GM12878 (cell line): ENCODE measurements around the gene CLCN7. TPM values are rescaled to one million over a fixed set of nuclear protein-coding genes. Genes with fewer than 3 reads are reported as not detected.

Experiments
- ATAC-seq: fragments of 200-7000 bp; cut with Tn5 transposase; 3 replicates; pipeline ENCODE4 v1.9.1; 2020; ENCODE audit warnings: mild to moderate bottlenecking, moderate library complexity
- BruUV-seq: library from RNA; stranded (reverse); fragments of 400-500 nt; replicated peaks from 2 replicates; lab custom pipeline; 2021; lab: Mats Ljungman, UMichigan
- CTCF ChIA-PET: fragments of 300-600 bp; sonication (Branson Sonifier 250); formaldehyde crosslinking; extraction: SDS; loops from one replicate; lab custom pipeline; 2021; ENCODE audit warnings: inconsistent platforms; lab: Yijun Ruan, JAX
- POLR2A ChIA-PET: fragments of 350-600 bp; formaldehyde crosslinking; extraction: SDS; loops from one replicate; lab custom pipeline; 2021; ENCODE audit warnings: inconsistent platforms; lab: Charles Lee
- RAD21 ChIA-PET: fragments of 300-600 bp; sonication (Branson Sonifier 250); formaldehyde crosslinking; loops from one replicate; lab custom pipeline; 2023; ENCODE audit warnings: antibody characterized with exemption; ENCODE audit not compliant: unreplicated experiment; lab: Charles Lee
- SMC1A ChIA-PET: fragments of 300-600 bp; sonication (Branson Sonifier 250); formaldehyde crosslinking; loops from one replicate; lab custom pipeline; 2023; ENCODE audit not compliant: unreplicated experiment, uncharacterized antibody; lab: Charles Lee
- DNase-seq: peaks from one replicate; pipeline ENCODE4 v3.0.0-alpha.2; 2011; ENCODE audit warnings: low read depth, low spot score
- FAIRE-seq: peaks from 3 replicates; lab custom pipeline; 2011; peaks lifted over from hg19 to GRCh38; lab: Jason Lieb, UNC
- H2AFZ ChIP-seq: 2 replicates; pipeline ENCODE4 v1.6.0; 2011; ENCODE audit warnings: low read depth, low read length, control low read depth; ENCODE audit not compliant: control insufficient read depth
- H3K27ac ChIP-seq: 2 replicates; pipeline ENCODE4 v1.5.1; 2011; ENCODE audit warnings: control low read depth; ENCODE audit not compliant: control insufficient read depth, insufficient read depth
- H3K27me3 ChIP-seq, 2 experiments: replicated peaks in 1 of 2; 2 replicates each; pipeline versions ENCODE4 v1.6.0 to v1.6.1; 2011; ENCODE audit warnings: low read length in 1 of 2; ENCODE audit not compliant: control insufficient read depth in 2 of 2, insufficient read depth in 2 of 2
- H3K36me3 ChIP-seq, 2 experiments: 2 replicates each; pipeline ENCODE4 v1.5.1; 2011; ENCODE audit warnings: low read length in 1 of 2; ENCODE audit not compliant: control insufficient read depth in 2 of 2, insufficient read depth in 2 of 2
- H3K4me1 ChIP-seq: 2 replicates; pipeline ENCODE4 v1.6.1; 2011; ENCODE audit warnings: mild to moderate bottlenecking, low read length, moderate library complexity, mixed read lengths; ENCODE audit not compliant: control insufficient read depth, insufficient read depth
- H3K4me2 ChIP-seq: 2 replicates; pipeline ENCODE4 v1.6.0; 2011; ENCODE audit warnings: control low read depth; ENCODE audit not compliant: control insufficient read depth, insufficient read depth
- H3K4me3 ChIP-seq: fragments of 200-600 bp; sonication (generic); 2 replicates; pipeline ENCODE4 v1.5.1; 2016
- H3K79me2 ChIP-seq: 2 replicates; pipeline ENCODE4 v1.6.0; 2011; ENCODE audit warnings: low read length; ENCODE audit not compliant: control insufficient read depth, insufficient read depth
- H3K9ac ChIP-seq: 2 replicates; pipeline ENCODE4 v1.8.0; 2011; ENCODE audit warnings: low read length, control low read depth, mixed read lengths; ENCODE audit not compliant: control insufficient read depth, insufficient read depth
- H3K9me3 ChIP-seq: replicated peaks from 3 replicates; pipeline ENCODE4 v1.5.1; 2011; ENCODE audit warnings: mild to moderate bottlenecking, low read length; ENCODE audit not compliant: control insufficient read depth, insufficient read depth
- H4K20me1 ChIP-seq: 2 replicates; pipeline ENCODE4 v1.6.0; 2011; ENCODE audit not compliant: control insufficient read depth, insufficient read depth
- BHLHE40 ChIP-seq, 2 experiments: fragments of 450-650 bp in 1 of 2; IDR thresholded peaks; 2 replicates each; pipeline ENCODE4 v1.6.1; 2011 to 2017; ENCODE audit warnings: low read depth in 2 of 2, borderline replicate concordance in 1 of 2, improper control_type of control experiment in 1 of 2, low read length in 1 of 2, mild to moderate bottlenecking in 1 of 2
- EZH2 ChIP-seq: IDR thresholded peaks from 2 replicates; pipeline ENCODE4 v1.6.1; 2012; ENCODE audit warnings: low read depth, mild to moderate bottlenecking, control low read depth, inconsistent platforms, low read length, borderline replicate concordance; ENCODE audit not compliant: control insufficient read depth
- FOS ChIP-seq: IDR thresholded peaks from 3 replicates; pipeline ENCODE4 v1.6.1; 2011; ENCODE audit warnings: borderline replicate concordance; ENCODE audit not compliant: insufficient read length; ENCODE audit errors: extremely low read depth
- MAX ChIP-seq: IDR thresholded peaks from 2 replicates; pipeline ENCODE4 v1.6.1; 2012; ENCODE audit warnings: low read depth, low read length, improper control_type of control experiment
- RAD21 ChIP-seq: IDR thresholded peaks from 2 replicates; pipeline ENCODE4 v1.6.1; 2011; ENCODE audit warnings: mild to moderate bottlenecking, low read depth, low read length, moderate library complexity; ENCODE audit not compliant: insufficient read depth
- SMARCA5 ChIP-seq: fragments of 450-650 bp; IDR thresholded peaks from 2 replicates; pipeline ENCODE4 v1.6.1; 2017; ENCODE audit warnings: mild to moderate bottlenecking
- SMC3 ChIP-seq: IDR thresholded peaks from 2 replicates; pipeline ENCODE4 v1.6.1; 2011; ENCODE audit warnings: low read length, improper control_type of control experiment, borderline replicate concordance
- SUPT20H ChIP-seq: IDR thresholded peaks from 2 replicates; pipeline ENCODE4 v1.6.1; 2011; ENCODE audit warnings: low read depth, mild to moderate bottlenecking, low read length, moderate library complexity, borderline replicate concordance; ENCODE audit not compliant: control insufficient read depth
- TCF7 ChIP-seq: IDR thresholded peaks from 2 replicates; pipeline ENCODE4 v1.6.1; 2014; ENCODE audit warnings: antibody characterized with exemption, borderline replicate concordance
- YY1 ChIP-seq: IDR thresholded peaks from 2 replicates; pipeline ENCODE4 v1.6.1; 2011; ENCODE audit warnings: low read depth, mild to moderate bottlenecking, low read length
- WGBS: methylation state at CpG from one replicate; pipeline ENCODE4 v1.1.6; 2016; ENCODE audit warnings: low lambda C conversion rate; ENCODE audit not compliant: insufficient replicate concordance, insufficient coverage; ENCODE audit errors: missing lambda C conversion rate; 5-methylcytosine and 5-hydroxymethylcytosine counted together
- in situ Hi-C: fragments of 300-500 bp; cut with MboI; formaldehyde crosslinking; loops from 9 replicates; pipeline ENCODE4 v1.14.3; 2018; ENCODE audit warnings: mixed read lengths
- intact Hi-C: fragments of 100-400 bp; cut with micrococcal nuclease; formaldehyde crosslinking; loops from one replicate; pipeline ENCODE4 v1.14.2; 2022; ENCODE audit not compliant: unreplicated experiment
- polyA plus RNA-seq, 11 experiments: library from polyadenylated mRNA; depleted of rRNA in 4 of 11; unstranded in 6 of 11; stranded (reverse) in 5 of 11; fragments of >200 nt; fragmentation: Nextera tagmentation in 4 of 11; fragmentation: Illumina TruSeq in 1 of 11; extraction: Ambion mirVana in 4 of 11; extraction: Trizol in 1 of 11; gene quantifications; 1 replicate in 1 of 11; 2 replicates in 10 of 11; pipeline versions ENCODE4 v1.2.1 to v1.2.3, GENCODE V29; 2011 to 2016; ENCODE audit warnings: inconsistent platforms in 2 of 11, missing spikeins in 2 of 11, low read depth in 1 of 11
- total RNA-seq, 4 experiments: library from RNA; depleted of rRNA in 3 of 4; stranded (reverse); fragments of >200 nt in 3 of 4; fragmentation: Illumina TruSeq in 1 of 4; extraction: Trizol in 1 of 4; gene quantifications; 2 replicates each; pipeline versions ENCODE4 v1.2.1 to v1.2.3, GENCODE V29; 2013 to 2021
- TF ChIP-seq, protein P1 (sequence below): fragments of 450-650 bp; IDR thresholded peaks from 2 replicates; pipeline ENCODE4 v1.6.1; 2017; ENCODE audit warnings: antibody characterized with exemption, mild to moderate bottlenecking, moderate library complexity
- TF ChIP-seq, protein P2 (sequence below), 3 experiments: IDR thresholded peaks in 2 of 3; conservative IDR thresholded peaks in 1 of 3; 2 replicates each; pipeline ENCODE4 v1.5.1; 2011; ENCODE audit warnings: low read depth in 3 of 3, low read length in 3 of 3, mild to moderate bottlenecking in 3 of 3, control low read depth in 2 of 3, moderate library complexity in 2 of 3, inconsistent platforms in 1 of 3, mixed read lengths in 1 of 3; ENCODE audit not compliant: control insufficient read depth in 2 of 3, insufficient read depth in 1 of 3; ENCODE audit errors: extremely low read depth in 1 of 3
- TF ChIP-seq, protein P3 (sequence below): fragments of 150-350 bp; IDR thresholded peaks from 2 replicates; pipeline ENCODE4 v1.6.1; 2016; ENCODE audit warnings: low read depth, low read length

Gene CLCN7
- total and polyA plus RNA-seq, 10 of the 15 experiments (the other 5 are each of a cell fraction or from before 2014, with no cell fraction given) = 0.04 to 62.5 (median 19.9) TPM

DNA sequence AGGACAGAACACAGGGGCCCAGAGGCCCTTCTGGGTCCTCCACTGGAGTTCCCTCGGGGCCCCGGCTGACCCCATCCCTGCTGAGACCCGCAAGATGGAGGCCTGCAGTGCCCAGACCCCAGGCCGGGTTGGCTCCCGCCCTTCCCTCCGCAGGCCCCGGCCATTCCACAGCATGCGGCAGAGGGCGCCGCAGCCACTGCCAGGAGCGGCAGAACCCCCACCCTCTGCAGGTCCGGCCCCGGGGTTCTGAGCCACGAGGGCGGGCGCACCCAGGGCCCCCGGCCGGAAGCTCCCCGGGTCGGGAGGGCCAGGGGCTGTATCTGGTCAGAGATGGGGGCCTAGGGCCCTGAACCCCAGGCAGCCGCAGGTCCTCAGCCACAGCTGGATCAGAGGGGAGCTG lies 46.3 kb downstream of the CLCN7 start:
- Histone ChIP-seq H3K4me2 (no peak overlapping the region), H3K27ac (no peak overlapping the region), H2AFZ (peak overlapping the region; percentile 44), H3K27me3 (peaks cover 0 to 10% of the 10 kb centered on the region in 2 experiments), H3K9me3 (no peaks in the 10 kb centered on the region), H3K79me2 (no peaks in the 10 kb centered on the region), H3K4me1 (no peaks in the 10 kb centered on the region), H3K36me3 (no peaks in the 10 kb centered on the region), H3K4me3 (no peak overlapping the region), H3K9ac (no peak overlapping the region), H4K20me1 (no peaks in the 10 kb centered on the region; the same call in 1 of the 2 replicates)
- WGBS = 18% methylated on average over 19 of the region's 21 CpGs
- FAIRE-seq (no peak), ATAC-seq (peak; percentile 92), DNase-seq (no peak)
- ChIA-PET RAD21 (interaction anchor here (0.7 to 1.5 kb wide), 4 partner anchors 13 to 277 kb away, joined by 3 read pairs; partner anchors contain the start of gene JPT2), CTCF (interaction anchor here (0.6 to 2.2 kb wide), 7 partner anchors 43 to 249 kb away, joined by 3 to 6 read pairs (median 4); partner anchors contain the start of genes JPT2 and TELO2), SMC1A (interaction anchor here (0.6 to 1.2 kb wide), 4 partner anchors 45 to 110 kb away, joined by 3 read pairs; no protein-coding TSS in a partner anchor), POLR2A (interaction anchor here (0.6 to 0.7 kb wide), 2 partner anchors 52 to 110 kb away, joined by 3 read pairs; no protein-coding TSS in a partner anchor)
- intact Hi-C loops = no loop called here
- BruUV-seq = no TSS peak
- in situ Hi-C loops = no loop called here
- TF ChIP-seq, protein P1, sequence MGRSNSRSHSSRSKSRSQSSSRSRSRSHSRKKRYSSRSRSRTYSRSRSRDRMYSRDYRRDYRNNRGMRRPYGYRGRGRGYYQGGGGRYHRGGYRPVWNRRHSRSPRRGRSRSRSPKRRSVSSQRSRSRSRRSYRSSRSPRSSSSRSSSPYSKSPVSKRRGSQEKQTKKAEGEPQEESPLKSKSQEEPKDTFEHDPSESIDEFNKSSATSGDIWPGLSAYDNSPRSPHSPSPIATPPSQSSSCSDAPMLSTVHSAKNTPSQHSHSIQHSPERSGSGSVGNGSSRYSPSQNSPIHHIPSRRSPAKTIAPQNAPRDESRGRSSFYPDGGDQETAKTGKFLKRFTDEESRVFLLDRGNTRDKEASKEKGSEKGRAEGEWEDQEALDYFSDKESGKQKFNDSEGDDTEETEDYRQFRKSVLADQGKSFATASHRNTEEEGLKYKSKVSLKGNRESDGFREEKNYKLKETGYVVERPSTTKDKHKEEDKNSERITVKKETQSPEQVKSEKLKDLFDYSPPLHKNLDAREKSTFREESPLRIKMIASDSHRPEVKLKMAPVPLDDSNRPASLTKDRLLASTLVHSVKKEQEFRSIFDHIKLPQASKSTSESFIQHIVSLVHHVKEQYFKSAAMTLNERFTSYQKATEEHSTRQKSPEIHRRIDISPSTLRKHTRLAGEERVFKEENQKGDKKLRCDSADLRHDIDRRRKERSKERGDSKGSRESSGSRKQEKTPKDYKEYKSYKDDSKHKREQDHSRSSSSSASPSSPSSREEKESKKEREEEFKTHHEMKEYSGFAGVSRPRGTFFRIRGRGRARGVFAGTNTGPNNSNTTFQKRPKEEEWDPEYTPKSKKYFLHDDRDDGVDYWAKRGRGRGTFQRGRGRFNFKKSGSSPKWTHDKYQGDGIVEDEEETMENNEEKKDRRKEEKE = no peak
- TF ChIP-seq TCF7 = no peak
- no peak for TF ChIP-seq SUPT20H
- TF ChIP-seq, protein P2, sequence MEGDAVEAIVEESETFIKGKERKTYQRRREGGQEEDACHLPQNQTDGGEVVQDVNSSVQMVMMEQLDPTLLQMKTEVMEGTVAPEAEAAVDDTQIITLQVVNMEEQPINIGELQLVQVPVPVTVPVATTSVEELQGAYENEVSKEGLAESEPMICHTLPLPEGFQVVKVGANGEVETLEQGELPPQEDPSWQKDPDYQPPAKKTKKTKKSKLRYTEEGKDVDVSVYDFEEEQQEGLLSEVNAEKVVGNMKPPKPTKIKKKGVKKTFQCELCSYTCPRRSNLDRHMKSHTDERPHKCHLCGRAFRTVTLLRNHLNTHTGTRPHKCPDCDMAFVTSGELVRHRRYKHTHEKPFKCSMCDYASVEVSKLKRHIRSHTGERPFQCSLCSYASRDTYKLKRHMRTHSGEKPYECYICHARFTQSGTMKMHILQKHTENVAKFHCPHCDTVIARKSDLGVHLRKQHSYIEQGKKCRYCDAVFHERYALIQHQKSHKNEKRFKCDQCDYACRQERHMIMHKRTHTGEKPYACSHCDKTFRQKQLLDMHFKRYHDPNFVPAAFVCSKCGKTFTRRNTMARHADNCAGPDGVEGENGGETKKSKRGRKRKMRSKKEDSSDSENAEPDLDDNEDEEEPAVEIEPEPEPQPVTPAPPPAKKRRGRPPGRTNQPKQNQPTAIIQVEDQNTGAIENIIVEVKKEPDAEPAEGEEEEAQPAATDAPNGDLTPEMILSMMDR (IDR thresholded peaks at IDR 0.05 in 2 of 3, conservative IDR thresholded peaks at IDR 0.05 in 1 of 3; ENCODE audit: control insufficient read depth in 2 of 3, extremely low read depth in 1 of 3, insufficient read depth in 1 of 3, low read depth in 3 of 3, low read length in 3 of 3) = peak; percentile 53 to 69 (median 68)
- 0 out of 2 replicates have a peak, but pooled peaks have one; percentile 24 for TF ChIP-seq SMARCA5
- TF ChIP-seq EZH2 = no peak
- TF ChIP-seq MAX = no peak
- TF ChIP-seq RAD21 = peak; percentile 65
- no peak for TF ChIP-seq FOS
- TF ChIP-seq SMC3 = peak; percentile 72
- TF ChIP-seq, protein P3, sequence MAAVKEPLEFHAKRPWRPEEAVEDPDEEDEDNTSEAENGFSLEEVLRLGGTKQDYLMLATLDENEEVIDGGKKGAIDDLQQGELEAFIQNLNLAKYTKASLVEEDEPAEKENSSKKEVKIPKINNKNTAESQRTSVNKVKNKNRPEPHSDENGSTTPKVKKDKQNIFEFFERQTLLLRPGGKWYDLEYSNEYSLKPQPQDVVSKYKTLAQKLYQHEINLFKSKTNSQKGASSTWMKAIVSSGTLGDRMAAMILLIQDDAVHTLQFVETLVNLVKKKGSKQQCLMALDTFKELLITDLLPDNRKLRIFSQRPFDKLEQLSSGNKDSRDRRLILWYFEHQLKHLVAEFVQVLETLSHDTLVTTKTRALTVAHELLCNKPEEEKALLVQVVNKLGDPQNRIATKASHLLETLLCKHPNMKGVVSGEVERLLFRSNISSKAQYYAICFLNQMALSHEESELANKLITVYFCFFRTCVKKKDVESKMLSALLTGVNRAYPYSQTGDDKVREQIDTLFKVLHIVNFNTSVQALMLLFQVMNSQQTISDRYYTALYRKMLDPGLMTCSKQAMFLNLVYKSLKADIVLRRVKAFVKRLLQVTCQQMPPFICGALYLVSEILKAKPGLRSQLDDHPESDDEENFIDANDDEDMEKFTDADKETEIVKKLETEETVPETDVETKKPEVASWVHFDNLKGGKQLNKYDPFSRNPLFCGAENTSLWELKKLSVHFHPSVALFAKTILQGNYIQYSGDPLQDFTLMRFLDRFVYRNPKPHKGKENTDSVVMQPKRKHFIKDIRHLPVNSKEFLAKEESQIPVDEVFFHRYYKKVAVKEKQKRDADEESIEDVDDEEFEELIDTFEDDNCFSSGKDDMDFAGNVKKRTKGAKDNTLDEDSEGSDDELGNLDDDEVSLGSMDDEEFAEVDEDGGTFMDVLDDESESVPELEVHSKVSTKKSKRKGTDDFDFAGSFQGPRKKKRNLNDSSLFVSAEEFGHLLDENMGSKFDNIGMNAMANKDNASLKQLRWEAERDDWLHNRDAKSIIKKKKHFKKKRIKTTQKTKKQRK = no peak
- TF ChIP-seq YY1 = peak; percentile 80
- TF ChIP-seq BHLHE40 (IDR thresholded peaks at IDR 0.05; ENCODE audit: borderline replicate concordance in 1 of 2, low read depth in 2 of 2, low read length in 1 of 2) = peak in 1 of 2 experiments; percentile 27; a peak in 1 of 4 replicates
